ENCODE measurements around the gene C4orf33.

C4orf33 gene

DNA sequence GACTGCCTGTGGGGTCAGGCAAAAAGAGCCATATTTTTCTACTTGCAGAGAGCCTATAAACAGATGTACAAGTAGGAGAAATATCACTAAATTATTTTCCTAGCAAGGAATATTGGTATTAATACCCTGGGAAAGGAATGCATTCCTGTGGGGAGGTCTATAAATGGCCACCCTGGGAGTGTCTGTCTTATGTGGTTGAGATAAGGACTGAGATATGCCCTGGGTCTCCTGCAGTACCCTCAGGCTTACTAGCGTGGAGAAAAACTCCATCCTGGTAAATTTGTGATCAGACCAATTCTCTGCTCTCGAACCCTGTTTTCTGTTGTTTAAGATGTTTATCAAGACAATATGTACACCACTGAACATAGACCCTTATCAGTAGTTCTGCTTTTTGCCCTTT lies 35.4 kb downstream of the C4orf33 start:
- no peak for DNase-seq

DNA sequence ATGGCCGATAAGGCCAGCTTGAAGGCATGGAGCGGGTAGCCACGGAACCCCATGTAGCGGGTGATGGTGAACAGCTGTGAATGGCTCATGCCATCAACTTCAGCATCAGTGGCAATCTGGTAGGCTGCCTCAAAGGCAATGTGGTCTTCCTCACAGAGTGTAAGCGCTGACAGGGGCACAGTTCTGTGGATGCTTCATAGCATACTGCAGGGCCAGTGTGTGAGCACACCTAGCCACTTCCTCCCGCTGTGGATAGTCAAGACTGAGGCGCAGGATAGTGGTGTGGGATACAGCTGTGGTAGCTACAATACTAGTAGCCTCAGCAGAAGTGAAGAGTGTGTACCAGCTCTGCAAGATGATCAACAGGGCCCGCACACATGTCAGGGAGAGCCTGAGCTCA lies 40.5 kb downstream of the C4orf33 start:
- no peak for DNase-seq

- no peak for DNase-seq
These were observed 43.0 kb downstream of the C4orf33 start for GRCh38 chr4:129138810-129139496.

DNA sequence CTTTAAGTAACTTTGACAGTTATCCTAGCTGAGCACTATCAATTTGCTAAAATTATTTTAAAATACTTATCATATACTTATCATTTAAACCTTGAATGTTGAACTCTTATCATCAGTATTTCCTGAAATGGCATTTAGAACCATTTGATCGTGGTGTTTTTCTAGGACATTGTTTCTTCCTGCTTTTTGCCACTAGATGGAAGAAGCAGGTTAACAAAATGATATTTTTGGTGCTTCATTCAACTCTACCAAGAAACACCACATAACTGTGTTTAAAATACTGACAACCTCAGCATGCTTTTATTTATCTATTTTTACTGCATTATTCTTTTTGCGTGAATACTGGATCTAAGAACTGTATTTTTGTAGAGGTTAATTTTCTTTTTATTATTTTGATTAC lies 44.6 kb downstream of the C4orf33 start:
- DNase-seq = no peak

DNA sequence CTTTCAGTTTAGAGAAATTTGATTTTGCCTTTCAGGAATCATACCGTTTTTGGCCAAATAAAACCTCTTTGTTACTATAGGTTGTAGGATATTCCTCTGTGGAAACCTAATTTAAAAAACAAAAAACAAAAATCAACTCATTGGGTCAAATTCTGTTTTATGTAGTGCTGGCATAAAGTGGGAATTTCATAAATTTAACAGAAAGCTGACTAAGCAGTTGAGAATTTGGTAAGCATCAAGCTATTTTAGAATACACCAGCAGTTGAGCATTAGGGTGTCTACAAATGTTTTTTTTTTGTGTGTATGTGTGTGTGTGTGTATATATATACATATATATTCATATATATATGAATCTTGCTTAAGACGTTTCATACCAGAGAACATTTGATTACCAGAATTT lies 47.4 kb downstream of the C4orf33 start:
- DNase-seq = no peak

GRCh38 chr4:129144755-129145206 lies 48.8 kb downstream of the C4orf33 start:
- no peak for DNase-seq

- DNase-seq = no peak
These were observed 49.3 kb downstream of the C4orf33 start for GRCh38 chr4:129145222-129145730.

DNA sequence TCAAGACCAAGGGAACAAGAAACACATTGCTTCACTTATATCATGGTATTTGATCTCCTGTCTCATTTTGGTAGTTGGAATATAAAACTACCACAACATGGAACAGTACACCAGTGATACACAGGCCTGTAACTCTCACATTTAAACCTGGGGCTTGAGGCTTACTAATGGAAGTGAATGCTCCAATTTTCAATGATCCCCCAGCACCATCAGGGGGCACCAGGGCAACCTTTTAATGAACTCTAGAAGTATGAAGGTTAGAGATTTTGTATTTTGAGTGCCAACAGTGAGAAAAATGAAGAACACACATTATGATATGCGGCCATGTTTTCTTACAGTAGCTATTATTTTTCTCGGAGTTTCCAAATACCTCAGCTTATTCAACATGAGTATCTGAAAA lies 50.7 kb downstream of the C4orf33 start:
- no peak for DNase-seq

DNA sequence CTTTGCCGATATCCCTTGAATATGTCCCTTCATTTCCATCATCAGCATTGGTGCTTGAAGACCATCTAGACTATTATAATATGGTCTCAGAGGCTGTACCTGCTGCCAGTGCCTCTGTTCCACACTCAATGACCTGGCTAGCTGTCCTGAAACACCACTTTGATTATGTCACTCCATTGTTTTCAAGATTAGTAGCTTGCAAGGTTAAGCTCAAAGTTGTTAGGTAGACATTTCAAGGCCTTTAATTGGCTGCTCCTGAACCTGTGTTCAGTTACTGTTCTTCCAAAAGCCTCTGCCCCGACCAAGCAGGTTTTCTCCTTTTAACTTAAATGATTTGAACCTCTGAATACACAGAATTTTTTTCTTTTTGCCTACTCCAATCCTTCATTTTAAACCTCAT lies 52.9 kb downstream of the C4orf33 start:
- no peak for DNase-seq

DNA sequence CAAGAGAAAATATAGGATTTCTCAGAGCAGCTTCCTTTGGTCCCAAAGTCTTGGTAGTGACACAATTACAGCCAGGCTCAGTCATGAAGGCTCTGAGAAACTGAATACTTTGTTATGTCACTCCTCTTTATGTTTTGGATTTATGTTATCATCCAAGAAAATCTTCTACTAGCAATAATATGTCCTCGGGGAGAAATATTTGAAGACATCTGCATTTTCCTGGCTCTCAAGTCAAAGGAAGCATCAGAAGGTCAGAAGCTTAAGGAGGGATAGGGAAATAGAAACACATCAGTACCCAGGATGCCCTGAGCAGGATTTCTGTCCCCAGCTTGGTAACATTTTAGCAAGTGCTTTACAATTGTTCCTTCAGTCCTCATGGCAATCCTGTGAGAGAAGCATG lies 54.0 kb downstream of the C4orf33 start:
- no peak for DNase-seq

DNA sequence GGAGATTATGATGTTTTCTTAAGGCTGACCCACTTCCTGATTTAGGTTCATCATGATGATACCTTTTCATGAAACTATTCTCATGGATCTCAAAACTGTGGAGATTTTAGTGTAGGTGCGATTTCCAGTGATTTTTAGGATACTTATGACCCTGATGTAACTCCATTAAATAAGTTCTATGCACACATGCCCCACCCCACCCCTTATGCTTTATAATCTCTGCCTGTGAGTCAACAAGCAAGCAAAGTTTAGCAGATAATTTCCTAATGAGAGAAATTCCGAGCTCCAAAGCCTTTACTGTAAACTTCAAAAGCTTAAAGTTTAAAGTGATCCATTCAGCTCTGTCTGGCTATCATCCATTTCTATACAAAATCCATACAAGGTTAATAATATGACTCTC lies 56.4 kb downstream of the C4orf33 start:
- no peak for DNase-seq

- no peak for DNase-seq
These were observed 57.7 kb downstream of the C4orf33 start for GRCh38 chr4:129153700-129154099.

DNA sequence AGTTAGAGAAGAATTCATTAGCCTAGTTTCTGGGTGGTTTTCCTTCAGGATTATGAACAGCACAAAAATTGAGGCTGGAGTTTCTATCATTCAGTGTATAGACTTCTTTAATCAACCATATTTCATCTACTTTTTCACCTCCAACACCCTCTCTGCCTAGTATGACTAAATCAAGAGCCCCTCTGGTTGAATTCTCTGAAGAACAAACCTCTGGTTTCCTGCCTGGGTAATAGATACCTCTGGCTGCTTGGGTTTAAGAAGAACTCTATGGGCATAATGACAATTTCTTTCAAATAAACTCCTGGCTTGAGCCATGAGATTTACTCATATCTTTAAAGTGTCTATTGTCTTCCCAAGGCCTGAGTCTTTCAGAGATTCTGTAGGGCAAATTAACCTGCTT lies 66.5 kb downstream of the C4orf33 start:
- DNase-seq = no peak

GRCh38 chr4:129163427-129163826 lies 67.5 kb downstream of the C4orf33 start:
- DNase-seq = no peak

DNA sequence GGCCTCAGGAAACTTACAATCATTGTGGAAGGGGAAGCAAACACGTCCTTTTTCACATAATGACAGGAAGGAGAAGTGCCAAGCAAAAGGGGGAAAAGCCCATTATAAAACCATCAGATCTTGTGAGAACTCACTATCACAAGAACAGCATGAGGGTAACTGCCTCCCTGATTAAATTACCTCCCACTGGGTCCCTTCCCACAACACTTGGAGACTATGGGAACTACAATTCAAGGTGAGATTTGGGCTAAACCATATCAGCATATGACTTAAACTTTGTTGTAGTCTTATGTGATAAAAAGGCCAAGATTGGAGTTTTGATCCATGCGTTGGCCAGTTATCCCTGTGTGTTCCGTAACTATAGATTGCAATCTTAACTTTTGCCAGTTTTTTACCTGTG lies 68.3 kb downstream of the C4orf33 start:
- DNase-seq = no peak
